ENCODE results near the gene ERVK3-1. TPM values are rescaled to one million over a fixed set of nuclear protein-coding genes. Genes with fewer than 3 reads are reported as not detected.
A peak's percentile ranks its signal among the peaks of the same experiment; 100 is the strongest.

Gene ERVK3-1
- total and polyA plus RNA-seq, 2 of the 8 experiments (the other 6 are each of a cell fraction or from before 2014, with no cell fraction given) = 29.9 to 31.5 TPM

DNA sequence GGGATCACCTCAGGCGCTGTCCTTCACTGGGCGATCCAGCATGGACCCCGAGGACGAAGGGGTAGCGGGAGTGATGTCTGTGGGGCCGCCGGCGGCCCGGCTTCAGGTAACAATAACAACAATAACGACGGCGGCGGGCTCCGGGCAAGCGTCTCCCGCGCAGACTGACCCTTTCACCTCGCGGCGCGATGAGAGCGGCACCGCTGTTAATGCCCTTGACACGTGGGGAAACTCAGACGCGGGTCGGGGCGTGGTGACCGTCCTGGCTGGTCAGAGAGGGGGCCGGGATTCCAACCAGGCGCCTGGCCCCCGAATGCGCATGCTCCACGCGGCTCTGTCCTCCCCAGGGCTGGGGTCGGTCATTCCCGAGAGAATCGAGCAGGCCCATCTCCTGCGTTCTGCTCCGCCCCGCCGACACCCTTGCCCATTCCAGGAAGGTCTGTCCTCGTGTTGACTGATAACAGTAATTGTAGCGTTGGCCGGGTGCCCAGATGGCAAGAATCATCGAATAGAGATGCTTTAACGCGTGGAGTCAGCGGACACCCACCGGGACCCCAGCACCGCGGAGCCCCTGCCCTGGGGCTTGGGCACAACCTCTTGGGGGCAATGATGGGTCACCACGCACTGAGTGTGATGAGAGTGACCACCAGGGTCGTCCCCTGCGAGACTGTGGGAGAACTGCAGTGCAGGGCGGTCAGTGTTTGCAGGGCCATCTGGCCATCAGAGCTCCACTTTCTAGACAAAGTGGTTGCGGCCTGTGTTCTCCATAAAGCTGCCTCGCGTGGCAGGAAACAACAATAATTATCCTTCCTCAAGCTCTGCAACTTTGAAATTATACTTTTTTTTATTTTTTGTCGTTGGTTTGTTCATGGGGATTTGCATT lies 25.9 kb upstream of the ERVK3-1 start (continued):
- TF ChIP-seq, protein P1, sequence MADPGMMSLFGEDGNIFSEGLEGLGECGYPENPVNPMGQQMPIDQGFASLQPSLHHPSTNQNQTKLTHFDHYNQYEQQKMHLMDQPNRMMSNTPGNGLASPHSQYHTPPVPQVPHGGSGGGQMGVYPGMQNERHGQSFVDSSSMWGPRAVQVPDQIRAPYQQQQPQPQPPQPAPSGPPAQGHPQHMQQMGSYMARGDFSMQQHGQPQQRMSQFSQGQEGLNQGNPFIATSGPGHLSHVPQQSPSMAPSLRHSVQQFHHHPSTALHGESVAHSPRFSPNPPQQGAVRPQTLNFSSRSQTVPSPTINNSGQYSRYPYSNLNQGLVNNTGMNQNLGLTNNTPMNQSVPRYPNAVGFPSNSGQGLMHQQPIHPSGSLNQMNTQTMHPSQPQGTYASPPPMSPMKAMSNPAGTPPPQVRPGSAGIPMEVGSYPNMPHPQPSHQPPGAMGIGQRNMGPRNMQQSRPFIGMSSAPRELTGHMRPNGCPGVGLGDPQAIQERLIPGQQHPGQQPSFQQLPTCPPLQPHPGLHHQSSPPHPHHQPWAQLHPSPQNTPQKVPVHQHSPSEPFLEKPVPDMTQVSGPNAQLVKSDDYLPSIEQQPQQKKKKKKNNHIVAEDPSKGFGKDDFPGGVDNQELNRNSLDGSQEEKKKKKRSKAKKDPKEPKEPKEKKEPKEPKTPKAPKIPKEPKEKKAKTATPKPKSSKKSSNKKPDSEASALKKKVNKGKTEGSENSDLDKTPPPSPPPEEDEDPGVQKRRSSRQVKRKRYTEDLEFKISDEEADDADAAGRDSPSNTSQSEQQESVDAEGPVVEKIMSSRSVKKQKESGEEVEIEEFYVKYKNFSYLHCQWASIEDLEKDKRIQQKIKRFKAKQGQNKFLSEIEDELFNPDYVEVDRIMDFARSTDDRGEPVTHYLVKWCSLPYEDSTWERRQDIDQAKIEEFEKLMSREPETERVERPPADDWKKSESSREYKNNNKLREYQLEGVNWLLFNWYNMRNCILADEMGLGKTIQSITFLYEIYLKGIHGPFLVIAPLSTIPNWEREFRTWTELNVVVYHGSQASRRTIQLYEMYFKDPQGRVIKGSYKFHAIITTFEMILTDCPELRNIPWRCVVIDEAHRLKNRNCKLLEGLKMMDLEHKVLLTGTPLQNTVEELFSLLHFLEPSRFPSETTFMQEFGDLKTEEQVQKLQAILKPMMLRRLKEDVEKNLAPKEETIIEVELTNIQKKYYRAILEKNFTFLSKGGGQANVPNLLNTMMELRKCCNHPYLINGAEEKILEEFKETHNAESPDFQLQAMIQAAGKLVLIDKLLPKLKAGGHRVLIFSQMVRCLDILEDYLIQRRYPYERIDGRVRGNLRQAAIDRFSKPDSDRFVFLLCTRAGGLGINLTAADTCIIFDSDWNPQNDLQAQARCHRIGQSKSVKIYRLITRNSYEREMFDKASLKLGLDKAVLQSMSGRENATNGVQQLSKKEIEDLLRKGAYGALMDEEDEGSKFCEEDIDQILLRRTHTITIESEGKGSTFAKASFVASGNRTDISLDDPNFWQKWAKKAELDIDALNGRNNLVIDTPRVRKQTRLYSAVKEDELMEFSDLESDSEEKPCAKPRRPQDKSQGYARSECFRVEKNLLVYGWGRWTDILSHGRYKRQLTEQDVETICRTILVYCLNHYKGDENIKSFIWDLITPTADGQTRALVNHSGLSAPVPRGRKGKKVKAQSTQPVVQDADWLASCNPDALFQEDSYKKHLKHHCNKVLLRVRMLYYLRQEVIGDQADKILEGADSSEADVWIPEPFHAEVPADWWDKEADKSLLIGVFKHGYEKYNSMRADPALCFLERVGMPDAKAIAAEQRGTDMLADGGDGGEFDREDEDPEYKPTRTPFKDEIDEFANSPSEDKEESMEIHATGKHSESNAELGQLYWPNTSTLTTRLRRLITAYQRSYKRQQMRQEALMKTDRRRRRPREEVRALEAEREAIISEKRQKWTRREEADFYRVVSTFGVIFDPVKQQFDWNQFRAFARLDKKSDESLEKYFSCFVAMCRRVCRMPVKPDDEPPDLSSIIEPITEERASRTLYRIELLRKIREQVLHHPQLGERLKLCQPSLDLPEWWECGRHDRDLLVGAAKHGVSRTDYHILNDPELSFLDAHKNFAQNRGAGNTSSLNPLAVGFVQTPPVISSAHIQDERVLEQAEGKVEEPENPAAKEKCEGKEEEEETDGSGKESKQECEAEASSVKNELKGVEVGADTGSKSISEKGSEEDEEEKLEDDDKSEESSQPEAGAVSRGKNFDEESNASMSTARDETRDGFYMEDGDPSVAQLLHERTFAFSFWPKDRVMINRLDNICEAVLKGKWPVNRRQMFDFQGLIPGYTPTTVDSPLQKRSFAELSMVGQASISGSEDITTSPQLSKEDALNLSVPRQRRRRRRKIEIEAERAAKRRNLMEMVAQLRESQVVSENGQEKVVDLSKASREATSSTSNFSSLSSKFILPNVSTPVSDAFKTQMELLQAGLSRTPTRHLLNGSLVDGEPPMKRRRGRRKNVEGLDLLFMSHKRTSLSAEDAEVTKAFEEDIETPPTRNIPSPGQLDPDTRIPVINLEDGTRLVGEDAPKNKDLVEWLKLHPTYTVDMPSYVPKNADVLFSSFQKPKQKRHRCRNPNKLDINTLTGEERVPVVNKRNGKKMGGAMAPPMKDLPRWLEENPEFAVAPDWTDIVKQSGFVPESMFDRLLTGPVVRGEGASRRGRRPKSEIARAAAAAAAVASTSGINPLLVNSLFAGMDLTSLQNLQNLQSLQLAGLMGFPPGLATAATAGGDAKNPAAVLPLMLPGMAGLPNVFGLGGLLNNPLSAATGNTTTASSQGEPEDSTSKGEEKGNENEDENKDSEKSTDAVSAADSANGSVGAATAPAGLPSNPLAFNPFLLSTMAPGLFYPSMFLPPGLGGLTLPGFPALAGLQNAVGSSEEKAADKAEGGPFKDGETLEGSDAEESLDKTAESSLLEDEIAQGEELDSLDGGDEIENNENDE (IDR thresholded peaks at IDR 0.05; ENCODE audit: insufficient replicate concordance, low read length) = no peak
- TF ChIP-seq PHF8 (conservative IDR thresholded peaks at IDR 0.05; ENCODE audit: low read depth, low read length) = peak; percentile 92
- TF ChIP-seq ASH2L (IDR thresholded peaks at IDR 0.05; ENCODE audit: low read length) = peak; percentile 45
- TF ChIP-seq RBBP5 (IDR thresholded peaks at IDR 0.05; ENCODE audit: borderline replicate concordance, low read depth, low read length) = peak; percentile 13; the same call in 1 of the 2 replicates
- peak; percentile 4 for TF ChIP-seq TAF7 (optimal IDR thresholded peaks at IDR 0.05; ENCODE audit: borderline replicate concordance, low read depth, low read length)
- TF ChIP-seq ZNF274 (IDR thresholded peaks at IDR 0.05; ENCODE audit: borderline replicate concordance, extremely low read depth, low read length) = no peak
- TF ChIP-seq NRF1 (IDR thresholded peaks at IDR 0.05; ENCODE audit: low read depth, low read length) = peak; percentile 43
- 0 out of 4 replicates have a peak, but pooled peaks of 1 of the 2 experiments have one; percentile 23 for TF ChIP-seq SIN3A (conservative IDR thresholded peaks at IDR 0.05 in 1 of 2, IDR thresholded peaks at IDR 0.05 in 1 of 2; ENCODE audit: low read depth in 1 of 2, low read length in 2 of 2)
- TF ChIP-seq CHD1 (IDR thresholded peaks at IDR 0.05; ENCODE audit: low read depth, low read length) = no peak
